WERI-Rb-1 (cell line): ENCODE data around the gene SRGAP2C.
"Not testable (repeated sequence)": the region's sequence is repeated elsewhere in the genome, so short reads cannot be mapped to it uniquely, and the experiment has no call there.

Experiments used
- DNase-seq: peaks from one replicate; pipeline ENCODE4 v3.0.0-alpha.2; 2020
- H3K27ac ChIP-seq: fragments of 250-450 bp; sonication (Bioruptor Pico); 2 replicates; pipeline ENCODE4 v1.5.1; 2020; ENCODE audit warnings: mild to moderate bottlenecking, moderate library complexity
- H3K27me3 ChIP-seq: fragments of 250-450 bp; sonication (Bioruptor Pico); 2 replicates; pipeline ENCODE4 v1.5.1; 2021; ENCODE audit warnings: mild to moderate bottlenecking, low read depth, moderate library complexity; ENCODE audit not compliant: insufficient read depth, severe bottlenecking
- H3K36me3 ChIP-seq: fragments of 250-450 bp; sonication (Bioruptor Pico); 2 replicates; pipeline ENCODE4 v1.5.1; 2020; ENCODE audit warnings: mild to moderate bottlenecking, moderate library complexity
- H3K4me3 ChIP-seq: 2 replicates; pipeline ENCODE4 v1.5.1; 2011; ENCODE audit warnings: low read depth, mild to moderate bottlenecking, control low read depth, low read length
- H3K9me3 ChIP-seq: fragments of 250-450 bp; sonication (Bioruptor Pico); 2 replicates; pipeline ENCODE4 v1.5.1; 2021; ENCODE audit warnings: mild to moderate bottlenecking, moderate library complexity; ENCODE audit not compliant: severe bottlenecking

SRGAP2C gene

GRCh38 chr1:121366171-121366570, 181.4 kb downstream of the SRGAP2C start:
- H3K27me3 ChIP-seq, DNase-seq, H3K4me3 ChIP-seq, H3K9me3 ChIP-seq, H3K36me3 ChIP-seq, H3K27ac ChIP-seq: not testable (repeated sequence)

DNA sequence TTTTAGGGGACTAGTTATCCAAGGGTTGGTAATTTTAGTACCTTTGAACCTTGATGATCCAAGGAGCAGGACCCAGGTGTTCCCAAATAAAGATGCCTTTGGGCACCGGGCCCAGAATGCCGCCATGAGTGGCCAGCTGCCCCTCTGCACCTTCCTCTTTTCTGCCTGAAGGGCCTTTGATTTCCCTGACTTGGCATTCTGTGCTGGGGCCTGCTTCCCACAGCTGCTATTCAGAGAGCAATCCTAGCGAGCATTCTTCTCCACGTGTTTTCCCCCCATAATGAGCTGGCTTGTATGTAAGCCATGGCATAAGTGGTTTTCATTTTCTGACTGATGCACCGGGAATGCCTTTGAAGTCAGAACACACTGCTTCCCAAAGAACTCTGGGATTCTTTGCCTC, 184.1 kb downstream of the SRGAP2C start:
- H3K27me3 ChIP-seq, H3K27ac ChIP-seq, H3K36me3 ChIP-seq, DNase-seq, H3K9me3 ChIP-seq, H3K4me3 ChIP-seq: not testable (repeated sequence)

DNA sequence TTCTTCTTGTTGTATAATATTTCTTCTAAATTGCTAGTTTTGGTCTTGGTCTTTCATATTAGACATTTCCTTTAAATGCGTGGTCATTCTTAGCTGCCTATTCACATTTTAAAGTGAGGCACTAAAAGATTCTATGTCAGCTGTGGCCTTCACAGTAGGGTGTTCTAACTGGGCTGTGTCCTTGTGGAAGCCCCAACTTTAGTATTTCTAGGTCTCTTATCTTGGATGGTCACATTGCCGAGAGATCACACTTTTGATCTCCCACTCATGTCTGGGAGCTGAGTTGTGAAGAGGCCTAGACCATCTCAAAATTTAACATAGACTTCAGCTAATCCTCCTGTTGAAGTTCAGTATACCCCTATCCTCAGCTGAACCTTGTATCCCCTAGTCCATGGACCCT, 185.2 kb downstream of the SRGAP2C start:
- not testable (repeated sequence) for H3K9me3 ChIP-seq, DNase-seq, H3K36me3 ChIP-seq, H3K27ac ChIP-seq, H3K27me3 ChIP-seq, H3K4me3 ChIP-seq

GRCh38 chr1:121374851-121375367, 190.1 kb downstream of the SRGAP2C start:
- not testable (repeated sequence) for H3K36me3 ChIP-seq, H3K27me3 ChIP-seq, DNase-seq, H3K9me3 ChIP-seq, H3K27ac ChIP-seq, H3K4me3 ChIP-seq

DNA sequence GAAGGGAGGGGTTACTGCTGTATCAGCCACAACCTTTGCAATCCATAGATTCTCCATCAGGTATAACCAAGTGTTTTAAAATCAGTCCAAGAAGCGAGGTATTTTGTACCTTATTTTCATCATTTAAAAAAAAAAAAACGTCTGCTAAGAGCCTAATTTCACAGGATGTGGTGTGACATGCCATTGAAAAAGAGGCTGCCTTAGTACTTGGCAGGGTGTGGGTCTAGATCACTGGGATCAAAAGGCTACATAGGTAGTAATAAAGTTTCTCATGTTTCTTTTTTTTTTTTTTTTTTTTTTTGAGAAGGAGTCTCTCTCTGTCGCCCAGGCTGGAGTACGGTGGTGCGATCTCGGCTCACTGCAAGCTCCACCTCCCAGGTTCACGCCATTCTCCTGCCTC, 192.2 kb downstream of the SRGAP2C start:
- not testable (repeated sequence) for H3K4me3 ChIP-seq, H3K27ac ChIP-seq, DNase-seq, H3K27me3 ChIP-seq, H3K36me3 ChIP-seq, H3K9me3 ChIP-seq

GRCh38 chr1:121378757-121379156, 194.0 kb downstream of the SRGAP2C start:
- H3K36me3 ChIP-seq, DNase-seq, H3K4me3 ChIP-seq, H3K27ac ChIP-seq, H3K27me3 ChIP-seq, H3K9me3 ChIP-seq: not testable (repeated sequence)

DNA sequence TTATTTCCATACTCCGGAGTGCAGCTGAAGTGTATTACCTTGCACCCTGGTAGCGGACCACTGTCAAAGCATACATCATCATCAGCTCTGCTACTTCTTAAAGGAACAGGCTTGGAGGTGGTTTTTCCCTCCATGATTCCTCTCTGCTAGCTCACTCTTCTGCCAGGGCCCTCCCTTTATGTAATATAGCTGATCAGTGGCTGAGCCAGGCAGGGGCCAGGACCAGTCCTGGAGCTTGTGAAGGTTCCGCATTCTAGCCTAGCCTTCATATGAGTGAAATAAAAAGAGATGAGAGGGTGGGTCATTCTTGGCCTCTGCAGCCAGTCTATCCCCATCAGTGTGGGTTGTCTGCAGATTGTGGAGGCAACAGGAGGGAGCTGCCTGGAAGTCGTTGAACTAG, 200.0 kb downstream of the SRGAP2C start:
- not testable (repeated sequence) for H3K36me3 ChIP-seq, H3K4me3 ChIP-seq, H3K9me3 ChIP-seq, H3K27me3 ChIP-seq, DNase-seq, H3K27ac ChIP-seq

DNA sequence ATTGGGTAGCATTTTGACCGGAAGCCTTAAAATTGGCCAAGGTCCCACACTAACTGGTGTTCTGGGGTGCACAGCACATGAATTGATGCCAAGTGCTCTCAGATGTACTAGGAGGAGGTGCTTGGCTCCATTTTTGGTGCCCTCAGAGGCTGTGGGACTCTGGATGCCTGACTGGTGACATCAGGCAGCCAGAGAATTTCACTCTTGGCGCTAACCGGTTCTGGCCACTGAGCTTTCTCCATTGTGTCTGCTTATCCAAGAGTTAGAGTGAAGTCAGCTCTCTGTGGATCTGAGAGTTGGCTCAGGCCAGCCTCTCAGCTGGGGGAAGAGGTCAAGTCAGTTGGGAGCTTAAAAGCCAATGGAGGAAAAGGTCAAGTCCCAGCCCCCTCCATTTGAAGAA, 200.4 kb downstream of the SRGAP2C start:
- H3K27ac ChIP-seq, DNase-seq, H3K36me3 ChIP-seq, H3K27me3 ChIP-seq, H3K9me3 ChIP-seq, H3K4me3 ChIP-seq: not testable (repeated sequence)

- H3K4me3 ChIP-seq, H3K27ac ChIP-seq, H3K36me3 ChIP-seq, DNase-seq, H3K27me3 ChIP-seq, H3K9me3 ChIP-seq: not testable (repeated sequence)
Observed at GRCh38 chr1:121385563-121386288, 201.0 kb downstream of the SRGAP2C start.

DNA sequence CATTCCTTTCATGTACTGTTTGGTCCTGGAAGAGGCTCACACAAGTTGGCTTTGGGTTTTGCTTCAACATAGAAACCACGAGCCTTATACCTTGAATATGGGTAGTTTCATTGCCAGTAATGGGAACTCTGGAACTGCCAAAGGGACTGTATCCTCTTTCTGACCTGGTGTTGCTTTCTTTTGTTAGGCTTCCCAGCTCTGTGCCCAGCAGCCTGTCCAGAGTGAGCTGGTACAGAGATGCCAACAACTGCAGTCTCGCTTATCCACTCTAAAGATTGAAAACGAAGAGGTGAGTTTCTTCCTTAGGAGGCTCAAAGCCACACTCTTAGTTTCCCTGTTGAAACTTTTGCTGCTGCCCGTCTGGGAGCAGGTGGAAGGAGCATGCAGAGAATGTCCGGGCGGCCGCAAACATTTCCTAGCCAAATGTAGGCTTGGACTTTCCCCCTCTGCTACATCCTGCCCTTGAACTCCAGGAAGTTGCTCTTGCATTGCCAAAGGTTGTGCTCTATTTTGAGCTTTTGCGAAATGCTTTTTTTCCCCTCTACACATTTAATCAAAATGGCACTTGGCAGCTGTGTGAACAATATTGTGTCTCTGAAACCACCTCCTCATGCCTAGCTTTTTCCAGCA, 201.7 kb downstream of the SRGAP2C start:
- not testable (repeated sequence) for H3K27ac ChIP-seq, H3K36me3 ChIP-seq, DNase-seq, H3K4me3 ChIP-seq, H3K9me3 ChIP-seq, H3K27me3 ChIP-seq

GRCh38 chr1:121389895-121390560, 205.3 kb downstream of the SRGAP2C start:
- not testable (repeated sequence) for H3K36me3 ChIP-seq, H3K9me3 ChIP-seq, H3K4me3 ChIP-seq, H3K27me3 ChIP-seq, H3K27ac ChIP-seq, DNase-seq

- not testable (repeated sequence) for H3K9me3 ChIP-seq, H3K36me3 ChIP-seq, H3K27ac ChIP-seq, H3K4me3 ChIP-seq, DNase-seq, H3K27me3 ChIP-seq
Observed at GRCh38 chr1:121392130-121392529, 207.4 kb downstream of the SRGAP2C start.

DNA sequence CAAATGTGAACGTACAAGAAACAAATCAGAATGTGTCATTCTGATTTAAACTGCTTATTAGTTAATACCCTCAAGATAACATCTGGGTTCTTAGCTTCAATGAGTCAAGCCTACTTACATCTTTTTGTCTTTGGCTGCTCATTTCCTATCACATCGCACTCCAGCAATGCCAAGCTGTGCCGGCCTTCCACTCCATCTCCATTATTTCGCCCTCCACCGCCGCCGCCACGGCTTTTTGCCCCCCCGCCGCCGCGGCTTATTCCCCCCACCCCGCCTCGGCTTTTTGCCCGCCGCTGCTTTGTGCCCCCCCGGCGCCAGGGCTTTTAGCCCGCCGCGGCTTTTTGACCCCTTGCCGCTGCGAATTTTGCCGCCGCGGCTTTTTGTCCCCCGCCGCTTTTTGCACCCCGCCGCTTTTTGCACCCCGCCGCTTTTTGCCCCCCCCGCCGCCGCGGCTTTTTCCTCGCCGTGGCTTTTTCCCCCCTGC, 211.0 kb downstream of the SRGAP2C start:
- peak overlapping the region; percentile 32 for H3K4me3 ChIP-seq
- H3K9me3 ChIP-seq, H3K36me3 ChIP-seq, H3K27me3 ChIP-seq, DNase-seq, H3K27ac ChIP-seq: not testable (repeated sequence)

GRCh38 chr1:121396335-121397081, 211.7 kb downstream of the SRGAP2C start:
- not testable (repeated sequence) for H3K27me3 ChIP-seq, H3K9me3 ChIP-seq, H3K27ac ChIP-seq, H3K36me3 ChIP-seq, DNase-seq
- peak overlapping the region; percentile 32 for H3K4me3 ChIP-seq
